Colonic mucosa (tissue), 4 donors: ENCODE results near the gene DUS2. TPM values are rescaled to one million over a fixed set of nuclear protein-coding genes. Genes with fewer than 3 reads are reported as not detected.

Source experiments
- DNase-seq: peaks from one replicate; pipeline ENCODE4 v3.0.0-alpha.2; 2020
- H3K27ac ChIP-seq: fragments of 200-600 bp; one replicate; pipeline ENCODE4 v1.8.0; 2021
- H3K27me3 ChIP-seq: fragments of 200-600 bp; one replicate; pipeline ENCODE4 v1.8.0; 2021
- H3K36me3 ChIP-seq: fragments of 200-600 bp; one replicate; pipeline ENCODE4 v1.8.0; 2021
- H3K4me1 ChIP-seq: fragments of 200-600 bp; one replicate; pipeline ENCODE4 v1.8.0; 2021; ENCODE audit warnings: mild to moderate bottlenecking
- H3K4me3 ChIP-seq: fragments of 200-600 bp; one replicate; pipeline ENCODE4 v1.8.0; 2021
- H3K9ac ChIP-seq, 2 donors: one replicate each; pipeline ENCODE4 v1.7.0; 2013; ENCODE audit warnings: control low read depth in 2 of 2, low read depth in 2 of 2, low read length in 2 of 2
- H3K9me3 ChIP-seq: fragments of 200-600 bp; one replicate; pipeline ENCODE4 v1.8.0; 2021
- CTCF ChIP-seq: fragments of 200-600 bp; IDR thresholded peaks from one replicate; pipeline ENCODE4 v1.8.0; 2022; ENCODE audit warnings: antibody characterized with exemption, mild to moderate bottlenecking
- intact Hi-C: fragments of 100-400 bp; cut with DNase I; formaldehyde crosslinking; loops from one replicate; pipeline ENCODE4 v1.14.1; 2022
- total RNA-seq, 2 donors: library from RNA; stranded (reverse); fragmentation: NEBNext Ultra II Directional in 1 of 2; extraction: Animal tissue kit (Norgen Biotek cat#: 25700) in 1 of 2; gene quantifications; one replicate each; pipeline ENCODE4 v1.2.1, GENCODE V29; 2021
- donor health status: healthy.
- donor health status: DM: no; HTN: no; CAD: no.
- donor health status: DM: no; HTN: no; CAD: no.

DUS2 gene
- total RNA-seq, 2 donors from 2014 or later = 13.1 to 24.6 TPM

DNA sequence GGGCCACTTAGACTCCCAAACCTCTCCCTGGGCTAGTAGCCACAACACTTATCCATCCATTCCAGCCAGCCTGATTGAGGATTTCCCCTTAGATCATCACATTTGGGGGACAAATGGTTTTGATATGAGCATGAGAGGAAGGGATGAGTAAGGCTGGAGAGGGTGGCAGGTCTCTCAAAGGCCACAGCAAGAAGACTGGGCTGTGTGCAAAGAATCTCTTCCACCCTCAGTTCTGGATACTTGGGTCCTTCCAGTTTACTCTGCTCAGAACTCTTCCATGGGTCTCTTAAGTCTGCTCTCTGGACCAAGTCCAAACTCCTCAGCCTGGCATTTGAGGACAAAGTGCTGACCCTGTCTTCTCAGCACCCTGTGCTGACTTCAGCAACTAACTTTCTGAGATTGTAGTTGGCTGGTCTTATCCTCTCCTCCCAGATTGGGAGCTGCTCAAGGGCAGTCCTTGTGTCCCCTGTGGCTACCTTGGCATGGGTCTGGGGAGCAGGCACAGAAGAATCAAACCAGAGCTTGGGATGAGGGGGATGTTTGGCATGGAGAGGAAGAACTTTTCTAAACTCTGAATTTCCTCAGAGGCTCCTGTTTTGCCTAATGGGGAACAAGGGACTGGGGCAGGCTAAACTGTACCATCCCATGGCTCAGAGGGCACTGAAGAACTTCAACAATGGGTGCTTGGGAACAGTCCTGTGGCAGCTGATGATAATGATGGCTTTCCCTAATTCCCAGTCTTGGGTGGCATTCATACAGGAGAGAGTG lies 59.0 kb downstream of the DUS2 start:
- no peak for TF ChIP-seq CTCF
- no peak for DNase-seq
- Histone ChIP-seq H3K27ac (no peak overlapping the region), H3K4me1 (peaks cover 32% of the 10 kb centered on the region), H3K9me3 (no peaks in the 10 kb centered on the region), H3K4me3 (no peak overlapping the region), H3K9ac (no peak overlapping the region), H3K36me3 (no peaks in the 10 kb centered on the region), H3K27me3 (no peaks in the 10 kb centered on the region)
- intact Hi-C loops = no loop called here

DNA sequence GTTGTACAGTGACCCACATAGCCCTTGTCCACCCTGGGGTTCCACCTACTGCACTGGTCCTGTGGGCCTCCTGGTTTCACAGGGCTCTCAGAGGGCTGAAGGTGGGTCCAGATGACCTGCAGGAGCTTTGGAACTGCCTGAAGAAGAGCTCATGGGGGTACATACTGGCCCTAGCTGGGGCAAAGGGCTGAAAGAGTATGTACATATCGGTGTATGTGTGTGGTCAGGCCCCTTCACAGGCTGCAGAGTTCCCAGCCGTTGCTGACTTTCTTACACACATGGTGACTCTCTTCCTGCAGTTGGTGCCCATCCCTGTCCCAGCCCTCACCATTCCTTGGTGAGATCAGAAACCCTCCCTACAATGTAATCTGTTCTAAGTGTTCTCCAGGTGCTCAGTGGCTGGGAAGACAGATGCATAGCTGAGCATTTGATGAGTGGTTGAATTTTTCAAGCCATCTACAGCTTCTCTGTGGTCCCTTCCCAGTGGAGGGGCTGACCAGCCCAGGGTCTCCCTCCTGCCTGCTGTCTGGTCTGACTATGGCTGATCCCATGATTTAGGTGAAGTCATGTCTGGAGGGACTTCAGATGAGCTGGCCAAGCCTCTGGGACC lies 59.6 kb downstream of the DUS2 start:
- no peak for TF ChIP-seq CTCF
- intact Hi-C loops = no loop called here
- Histone ChIP-seq H3K4me1 (peaks cover 35% of the 10 kb centered on the region), H3K9me3 (no peaks in the 10 kb centered on the region), H3K27ac (no peak overlapping the region), H3K4me3 (no peak overlapping the region), H3K27me3 (no peaks in the 10 kb centered on the region), H3K9ac (peak overlapping the region in 1 of 2 donors; percentile 7), H3K36me3 (no peaks in the 10 kb centered on the region)
- DNase-seq = no peak

DNA sequence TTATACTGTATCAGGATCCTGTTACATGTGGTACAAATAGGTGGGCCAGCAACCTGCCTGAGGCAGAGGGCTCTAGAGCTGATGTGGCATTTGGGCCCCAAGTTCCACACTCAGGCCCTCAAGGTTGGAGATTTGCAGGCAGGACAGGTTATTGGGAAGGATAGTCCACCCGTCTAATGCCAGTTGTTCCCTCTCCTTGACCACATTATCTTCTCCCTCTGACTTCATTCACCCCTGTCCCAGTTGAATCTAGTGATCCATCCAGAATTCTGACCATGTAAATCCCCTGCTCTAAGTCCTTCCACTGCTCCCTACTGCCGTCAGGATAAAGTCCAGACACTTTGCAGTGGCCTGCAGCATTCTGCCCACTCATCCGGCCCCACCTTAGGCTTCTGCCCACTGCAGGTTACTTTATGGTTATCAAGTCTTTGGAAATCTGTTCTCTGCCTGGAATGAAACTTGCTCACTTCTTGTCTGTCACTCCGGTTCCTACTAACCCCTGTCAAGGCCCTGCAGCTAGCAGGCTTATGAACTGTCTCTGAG lies 60.2 kb downstream of the DUS2 start:
- no peak for DNase-seq
- peaks cover 36% of the 10 kb centered on the region for H3K4me1 ChIP-seq
- H3K27me3 ChIP-seq = no peaks in the 10 kb centered on the region
- H3K9ac ChIP-seq = peak overlapping the region in 1 of 2 donors; percentile 7
- no peak overlapping the region for H3K27ac ChIP-seq
- no peak for TF ChIP-seq CTCF
- no peaks in the 10 kb centered on the region for H3K9me3 ChIP-seq
- intact Hi-C loops = no loop called here
- no peaks in the 10 kb centered on the region for H3K36me3 ChIP-seq
- H3K4me3 ChIP-seq = no peak overlapping the region

GRCh38 chr16:68083861-68084503 lies 60.9 kb downstream of the DUS2 start:
- H3K4me1 ChIP-seq = peaks cover 36% of the 10 kb centered on the region
- no peaks in the 10 kb centered on the region for H3K27me3 ChIP-seq
- H3K36me3 ChIP-seq = no peaks in the 10 kb centered on the region
- H3K9me3 ChIP-seq = no peaks in the 10 kb centered on the region
- DNase-seq = peak; percentile 47
- H3K9ac ChIP-seq = peak overlapping the region; percentile 78 to 94
- intact Hi-C loops = no loop called here
- peak overlapping the region; percentile 86 for H3K27ac ChIP-seq
- peak overlapping the region; percentile 81 for H3K4me3 ChIP-seq
- no peak for TF ChIP-seq CTCF

GRCh38 chr16:68084504-68085258 lies 61.6 kb downstream of the DUS2 start:
- peak; percentile 90 for DNase-seq
- Histone ChIP-seq H3K27ac (peak overlapping the region; percentile 86), H3K27me3 (no peaks in the 10 kb centered on the region), H3K9me3 (no peaks in the 10 kb centered on the region), H3K4me1 (peaks cover 36% of the 10 kb centered on the region), H3K36me3 (no peaks in the 10 kb centered on the region), H3K9ac (peak overlapping the region; percentile 78 to 94), H3K4me3 (peak overlapping the region; percentile 81)
- TF ChIP-seq CTCF = no peak
- intact Hi-C loops = no loop called here
